Measurements from ENCODE around the gene KIAA0753.
"Not testable (repeated sequence)": the region's sequence is repeated elsewhere in the genome, so short reads cannot be mapped to it uniquely, and the experiment has no call there.

- TF ChIP-seq CTCF (IDR thresholded peaks at IDR 0.05; ENCODE audit: insufficient read depth, low read length, poor library complexity, severe bottlenecking); EZH2phosphoT487 (conservative IDR thresholded peaks at IDR 0.05; ENCODE audit: low read length): not testable (repeated sequence)
Observed at GRCh38 chr17:6573495-6573894, 67.0 kb downstream of the KIAA0753 start.
